Left lung (tissue), 10 donors: ENCODE results near the gene TIMM22. TPM values are rescaled to one million over a fixed set of nuclear protein-coding genes. Genes with fewer than 3 reads are reported as not detected.

Source experiments
- ATAC-seq: fragments of 200-7000 bp; cut with Tn5 transposase; one replicate; pipeline ENCODE4 v1.9.1; 2020; ENCODE audit warnings: moderate library complexity
- DNase-seq, 4 donors: peaks; one replicate each; pipeline ENCODE4 v3.0.0-alpha.2; 2013 to 2020
- H3K27ac ChIP-seq, 2 donors: fragments of 200-600 bp; sonication (generic) in 1 of 2; one replicate each; pipeline versions ENCODE4 v1.5.0 to v1.8.0; 2020 to 2021
- H3K27me3 ChIP-seq, 2 donors: fragments of 200-600 bp; sonication (generic) in 1 of 2; one replicate each; pipeline versions ENCODE4 v1.5.0 to v1.8.0; 2020 to 2021
- H3K36me3 ChIP-seq, 2 donors: fragments of 200-600 bp; sonication (generic) in 1 of 2; one replicate each; pipeline versions ENCODE4 v1.5.0 to v1.8.0; 2020 to 2021
- H3K4me1 ChIP-seq, 2 donors: fragments of 200-600 bp; one replicate each; pipeline ENCODE4 v1.8.0; 2021
- H3K4me3 ChIP-seq, 2 donors: fragments of 200-600 bp; sonication (generic) in 1 of 2; one replicate each; pipeline versions ENCODE4 v1.5.0 to v1.8.0; 2020 to 2021; ENCODE audit warnings: mild to moderate bottlenecking in 1 of 2
- H3K9me3 ChIP-seq, 2 donors: fragments of 200-600 bp; sonication (generic) in 1 of 2; one replicate each; pipeline versions ENCODE4 v1.5.0 to v1.8.0; 2020 to 2021
- intact Hi-C, 2 donors: fragments of 100-400 bp; cut with DNase I; formaldehyde crosslinking; loops; one replicate each; pipeline versions ENCODE4 v1.11.2 to v1.14.2; 2022
- polyA plus RNA-seq, 6 donors: library from polyadenylated mRNA; unstranded; fragments of 120-200 nt; gene quantifications; one replicate each; pipeline ENCODE4 v1.2.1, GENCODE V29; 2013; ENCODE audit not compliant: insufficient read length in 6 of 6
- total RNA-seq, 2 donors: library from RNA; stranded (reverse); fragmentation: NEBNext Ultra II Directional; extraction: Animal tissue kit (Norgen Biotek cat#: 25700); gene quantifications; one replicate each; pipeline ENCODE4 v1.2.1, GENCODE V29; 2021
- TF ChIP-seq, protein P1 (sequence below), 2 donors: fragments of 200-600 bp; sonication (generic) in 1 of 2; IDR thresholded peaks; one replicate each; pipeline versions ENCODE4 v1.5.0 to v1.8.0; 2021; ENCODE audit warnings: antibody characterized with exemption in 2 of 2
- donor health status: DM: no; HTN: yes; CAD: no.
- donor health status: DM: no; HTN: no; CAD: no.

TIMM22 gene
- total and polyA plus RNA-seq, 8 donors = 10.6 to 18.4 (median 15.4) TPM

GRCh38 chr17:957856-958421 is 39.0 kb upstream of the TIMM22 start:
- TF ChIP-seq, protein P1, sequence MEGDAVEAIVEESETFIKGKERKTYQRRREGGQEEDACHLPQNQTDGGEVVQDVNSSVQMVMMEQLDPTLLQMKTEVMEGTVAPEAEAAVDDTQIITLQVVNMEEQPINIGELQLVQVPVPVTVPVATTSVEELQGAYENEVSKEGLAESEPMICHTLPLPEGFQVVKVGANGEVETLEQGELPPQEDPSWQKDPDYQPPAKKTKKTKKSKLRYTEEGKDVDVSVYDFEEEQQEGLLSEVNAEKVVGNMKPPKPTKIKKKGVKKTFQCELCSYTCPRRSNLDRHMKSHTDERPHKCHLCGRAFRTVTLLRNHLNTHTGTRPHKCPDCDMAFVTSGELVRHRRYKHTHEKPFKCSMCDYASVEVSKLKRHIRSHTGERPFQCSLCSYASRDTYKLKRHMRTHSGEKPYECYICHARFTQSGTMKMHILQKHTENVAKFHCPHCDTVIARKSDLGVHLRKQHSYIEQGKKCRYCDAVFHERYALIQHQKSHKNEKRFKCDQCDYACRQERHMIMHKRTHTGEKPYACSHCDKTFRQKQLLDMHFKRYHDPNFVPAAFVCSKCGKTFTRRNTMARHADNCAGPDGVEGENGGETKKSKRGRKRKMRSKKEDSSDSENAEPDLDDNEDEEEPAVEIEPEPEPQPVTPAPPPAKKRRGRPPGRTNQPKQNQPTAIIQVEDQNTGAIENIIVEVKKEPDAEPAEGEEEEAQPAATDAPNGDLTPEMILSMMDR (IDR thresholded peaks at IDR 0.05) = no peak
- H3K36me3 ChIP-seq = no peaks in the 10 kb centered on the region
- no peak for ATAC-seq
- no peaks in the 10 kb centered on the region for H3K27me3 ChIP-seq
- DNase-seq = no peak
- H3K4me3 ChIP-seq = no peak overlapping the region
- no peaks in the 10 kb centered on the region for H3K9me3 ChIP-seq
- H3K4me1 ChIP-seq = peaks cover 0 to 6% of the 10 kb centered on the region in 2 donors
- H3K27ac ChIP-seq = no peak overlapping the region
- intact Hi-C loops = no loop called here

- DNase-seq (no peak), ATAC-seq (no peak)
- Histone ChIP-seq H3K27me3 (no peaks in the 10 kb centered on the region), H3K36me3 (no peaks in the 10 kb centered on the region), H3K27ac (no peak overlapping the region), H3K4me3 (no peak overlapping the region), H3K4me1 (peaks cover 0 to 6% of the 10 kb centered on the region in 2 donors), H3K9me3 (no peaks in the 10 kb centered on the region)
- TF ChIP-seq, protein P1 (IDR thresholded peaks at IDR 0.05) = no peak
- intact Hi-C loops = no loop called here
Observed at GRCh38 chr17:958712-959451, 38.0 kb upstream of the TIMM22 start.

DNA sequence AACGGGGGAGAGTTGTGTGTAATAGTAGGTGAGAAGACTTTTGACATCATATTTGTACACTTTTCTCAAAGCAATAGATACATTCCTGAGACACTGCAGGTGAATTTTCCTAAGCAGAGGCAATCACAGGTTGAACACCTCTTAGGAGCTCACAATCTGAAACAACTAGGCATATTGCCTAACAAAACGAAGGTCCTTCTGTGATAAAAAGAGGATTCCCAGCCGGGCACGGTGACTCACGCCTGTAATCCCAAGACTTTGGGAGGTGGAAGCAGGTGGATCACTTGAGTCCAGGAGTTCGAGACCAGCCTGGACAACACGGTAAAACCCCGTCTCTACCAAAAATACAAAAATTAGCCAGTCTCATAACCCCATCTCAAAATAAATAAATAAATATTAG is 34.8 kb upstream of the TIMM22 start:
- TF ChIP-seq, protein P1 (IDR thresholded peaks at IDR 0.05) = no peak
- no peak overlapping the region for H3K27ac ChIP-seq
- H3K27me3 ChIP-seq = no peaks in the 10 kb centered on the region
- no peaks in the 10 kb centered on the region for H3K9me3 ChIP-seq
- no peak overlapping the region for H3K4me3 ChIP-seq
- H3K36me3 ChIP-seq = no peaks in the 10 kb centered on the region
- ATAC-seq (peak; percentile 18), DNase-seq (no peak)
- H3K4me1 ChIP-seq = no peaks in the 10 kb centered on the region
- intact Hi-C loops = no loop called here

DNA sequence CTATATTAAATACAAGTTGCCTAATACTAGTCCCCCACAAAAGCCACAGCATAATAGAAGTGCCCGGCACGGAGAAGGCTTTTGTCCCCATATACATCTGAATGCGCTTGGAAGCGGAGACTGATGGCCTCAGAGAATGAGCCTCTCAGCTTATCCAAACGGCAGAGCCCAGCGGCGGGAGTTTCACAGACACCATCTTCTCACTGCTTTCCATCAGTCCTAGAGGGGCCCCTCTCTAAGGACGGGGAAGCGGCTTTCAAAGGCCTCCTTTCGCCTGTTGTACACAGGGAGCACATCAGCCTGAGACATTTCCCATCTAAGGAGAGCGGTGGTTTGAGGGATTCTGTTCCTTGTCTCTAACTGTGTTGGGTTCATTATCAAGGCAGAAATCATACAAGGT is 34.3 kb upstream of the TIMM22 start:
- DNase-seq = no peak
- Histone ChIP-seq H3K9me3 (no peaks in the 10 kb centered on the region), H3K36me3 (no peaks in the 10 kb centered on the region), H3K27ac (no peak overlapping the region), H3K4me1 (no peaks in the 10 kb centered on the region), H3K4me3 (no peak overlapping the region), H3K27me3 (no peaks in the 10 kb centered on the region)
- ATAC-seq = no peak
- TF ChIP-seq, protein P1 (IDR thresholded peaks at IDR 0.05) = no peak
- intact Hi-C loops = no loop called here

- no peak overlapping the region for H3K27ac ChIP-seq
- TF ChIP-seq, protein P1 (IDR thresholded peaks at IDR 0.05) = no peak
- peak in 1 of 4 donors; percentile 48 for DNase-seq
- no peak overlapping the region for H3K4me3 ChIP-seq
- no peaks in the 10 kb centered on the region for H3K4me1 ChIP-seq
- no peaks in the 10 kb centered on the region for H3K36me3 ChIP-seq
- H3K27me3 ChIP-seq = peaks cover 0 to 5% of the 10 kb centered on the region in 2 donors
- ATAC-seq = no peak
- intact Hi-C loops = no loop called here
- no peaks in the 10 kb centered on the region for H3K9me3 ChIP-seq
Observed at GRCh38 chr17:964876-965275, 32.1 kb upstream of the TIMM22 start.
